CD8-positive, alpha-beta memory T cell (primary cell): ENCODE data around the gene NCS1. TPM values are rescaled to one million over a fixed set of nuclear protein-coding genes. Genes with fewer than 3 reads are reported as not detected.
"Not testable (repeated sequence)": the region's sequence is repeated elsewhere in the genome, so short reads cannot be mapped to it uniquely, and the experiment has no call there.

Experiments used
- CTCF ChIA-PET: fragments of 350-600 bp; sonication (Branson Sonifier 250); formaldehyde crosslinking; loops from one replicate; lab custom pipeline; 2021; ENCODE audit warnings: antibody characterized with exemption; lab: Charles Lee
- POLR2A ChIA-PET: fragments of 350-600 bp; sonication (Branson Sonifier 250); formaldehyde crosslinking; loops from one replicate; lab custom pipeline; 2021; ENCODE audit warnings: antibody characterized with exemption; lab: Charles Lee
- DNase-seq, 5 donors: peaks; one replicate each; pipeline versions ENCODE4 v3.0.0 to v3.0.0-alpha.2; 2020 to 2022; ENCODE audit warnings: mixed read lengths in 1 of 5
- H3K27ac ChIP-seq: one replicate; pipeline ENCODE4 v1.7.0; 2013; ENCODE audit warnings: low read depth, mild to moderate bottlenecking, low read length, moderate library complexity
- H3K27me3 ChIP-seq: 2 replicates; pipeline ENCODE4 v1.7.0; 2013; ENCODE audit warnings: low read length, mild to moderate bottlenecking; ENCODE audit not compliant: insufficient read depth, poor library complexity, severe bottlenecking
- H3K36me3 ChIP-seq: 2 replicates; pipeline ENCODE4 v1.7.0; 2013; ENCODE audit warnings: mild to moderate bottlenecking, low read length, moderate library complexity; ENCODE audit not compliant: insufficient read depth
- H3K4me1 ChIP-seq: 2 replicates; pipeline ENCODE4 v1.7.0; 2013; ENCODE audit warnings: mild to moderate bottlenecking, low read length, moderate library complexity; ENCODE audit not compliant: insufficient read depth
- H3K4me3 ChIP-seq: 2 replicates; pipeline ENCODE4 v1.7.0; 2013; ENCODE audit warnings: mild to moderate bottlenecking, low read length
- H3K9me3 ChIP-seq: 2 replicates; pipeline ENCODE4 v1.7.0; 2013; ENCODE audit warnings: mild to moderate bottlenecking, low read length
- H3K27ac Mint-ChIP-seq, 8 donors: one replicate each; pipeline ENCODE4 v1.8.0; 2020 to 2021; ENCODE audit warnings: mixed read lengths in 8 of 8, mild to moderate bottlenecking in 6 of 8, inconsistent platforms in 3 of 8, moderate library complexity in 3 of 8
- H3K27me3 Mint-ChIP-seq, 2 donors: one replicate each; pipeline ENCODE4 v1.8.0; 2020 to 2021; ENCODE audit warnings: mixed read lengths in 2 of 2, mild to moderate bottlenecking in 1 of 2, moderate library complexity in 1 of 2
- H3K36me3 Mint-ChIP-seq, 3 donors: one replicate each; pipeline ENCODE4 v1.8.0; 2020 to 2021; ENCODE audit warnings: mixed read lengths in 3 of 3, inconsistent platforms in 1 of 3, mild to moderate bottlenecking in 1 of 3
- H3K4me1 Mint-ChIP-seq, 3 donors: one replicate each; pipeline ENCODE4 v1.8.0; 2020 to 2021; ENCODE audit warnings: mixed read lengths in 3 of 3, inconsistent platforms in 1 of 3, mild to moderate bottlenecking in 1 of 3
- H3K4me3 Mint-ChIP-seq, 7 donors: one replicate each; pipeline ENCODE4 v1.8.0; 2020 to 2021; ENCODE audit warnings: mixed read lengths in 7 of 7, mild to moderate bottlenecking in 6 of 7, moderate library complexity in 4 of 7, inconsistent platforms in 2 of 7
- H3K9me3 Mint-ChIP-seq, 5 donors: one replicate each; pipeline ENCODE4 v1.8.0; 2020 to 2022; ENCODE audit warnings: mixed read lengths in 5 of 5, mild to moderate bottlenecking in 3 of 5, moderate library complexity in 2 of 5, inconsistent platforms in 1 of 5
- polyA plus RNA-seq: library from polyadenylated mRNA; unstranded; fragments of 300-500 nt; fragmentation: Illumina TruSeq; gene quantifications from one replicate; pipeline ENCODE4 v1.2.3, GENCODE V29; 2021
- total RNA-seq, 2 experiments: library from RNA; stranded (reverse); gene quantifications; one replicate each; pipeline ENCODE4 v1.2.3, GENCODE V29; 2021

Gene NCS1
- total and polyA plus RNA-seq, 3 experiments from 2014 or later = 0.54 to 24.3 (median 23.6) TPM

DNA sequence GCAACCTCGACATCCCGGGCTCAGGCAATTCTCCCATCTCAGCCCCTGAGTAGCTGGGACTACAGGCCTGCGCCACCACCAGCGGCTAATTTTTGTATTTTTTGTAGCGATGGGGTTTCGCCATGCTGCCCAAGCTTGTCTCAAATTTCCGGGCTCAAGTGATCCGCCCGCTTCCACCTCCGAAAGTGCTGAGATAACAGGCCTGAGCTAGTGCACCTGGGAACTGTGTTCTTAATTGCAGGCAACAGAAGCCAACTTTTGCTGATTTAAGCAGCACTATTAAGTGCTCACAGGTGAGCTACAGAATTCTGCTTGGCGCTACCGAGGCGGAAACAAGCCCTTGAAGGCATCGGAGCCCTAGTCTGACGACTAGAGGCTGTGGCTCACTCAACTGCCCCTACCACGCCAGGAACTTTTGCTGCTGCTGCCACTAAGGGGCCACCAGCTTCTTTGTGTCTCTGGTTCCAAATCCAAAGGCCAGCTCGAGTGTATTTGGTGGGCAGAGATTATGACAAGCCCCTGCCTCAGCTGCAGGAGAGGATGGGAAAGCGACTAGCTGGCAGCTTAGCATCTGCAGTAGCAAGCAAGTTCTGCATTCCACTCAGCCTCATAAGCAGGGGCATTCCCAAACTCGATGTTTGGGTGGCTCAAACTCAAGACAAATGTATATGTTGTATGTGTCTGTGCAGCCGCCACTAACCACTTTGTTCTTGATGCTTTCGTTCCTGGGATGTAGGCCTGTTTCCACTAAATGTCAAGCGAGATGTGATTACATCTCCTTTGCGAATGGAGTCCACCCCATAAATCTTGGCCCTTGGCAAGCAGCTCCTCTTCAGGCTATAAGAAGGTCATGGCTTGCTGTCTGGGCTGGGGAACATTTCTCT is 82.8 kb downstream of the NCS1 start:
- H3K27me3 Mint-ChIP-seq = peaks cover 10 to 41% of the 10 kb centered on the region in 2 donors
- no peak for DNase-seq

DNA sequence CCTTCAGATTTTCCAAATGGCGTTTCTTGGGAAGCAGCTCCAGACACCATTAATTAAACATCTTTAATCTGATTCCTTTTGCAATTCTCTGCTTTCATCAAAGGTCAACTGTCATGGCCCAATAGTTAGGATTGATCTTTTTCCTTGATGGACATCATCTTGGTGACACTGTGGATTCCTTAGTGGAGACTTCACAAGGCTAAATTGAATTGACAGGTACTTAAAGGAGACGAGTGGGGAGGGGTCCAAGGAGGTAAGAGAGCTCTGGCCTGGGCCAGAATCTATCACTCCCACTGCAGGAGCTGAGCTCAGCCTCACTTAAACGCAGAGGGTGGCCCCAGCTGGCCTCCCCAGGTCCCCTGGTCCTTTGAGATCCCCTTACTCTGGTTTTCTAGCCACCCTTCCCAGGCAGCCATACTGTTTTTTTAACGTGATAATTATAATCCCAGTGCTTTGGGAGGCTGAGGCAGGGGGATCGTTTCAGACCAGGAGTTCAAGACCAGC is 83.5 kb downstream of the NCS1 start:
- ChIA-PET CTCF (interaction anchor here (1.2 to 1.6 kb wide), 2 partner anchors 12 to 13 kb away, joined by 4 to 6 read pairs; no protein-coding TSS in a partner anchor), POLR2A (no interaction called here)
- H3K27ac Mint-ChIP-seq = no peak overlapping the region

More for the DNA sequence above, 82.8 kb downstream of the NCS1 start:
- H3K4me3 Mint-ChIP-seq = no peak overlapping the region
- Histone ChIP-seq H3K27ac (no peak overlapping the region), H3K9me3 (no peaks in the 10 kb centered on the region), H3K36me3 (no peaks in the 10 kb centered on the region), H3K4me1 (no peaks in the 10 kb centered on the region), H3K4me3 (no peak overlapping the region), H3K27me3 (no peaks in the 10 kb centered on the region)
- POLR2A ChIA-PET = no interaction called here
- no peak overlapping the region for H3K27ac Mint-ChIP-seq
- H3K36me3 Mint-ChIP-seq = peaks cover 0 to 6% (median 0%) of the 10 kb centered on the region in 3 donors
- H3K9me3 Mint-ChIP-seq = peaks cover 0 to 6% (median 0%) of the 10 kb centered on the region in 5 donors
- CTCF ChIA-PET = interaction anchor here (1.6 kb wide), 1 partner anchor 11 kb away, joined by 6 read pairs; no protein-coding TSS in a partner anchor
- no peaks in the 10 kb centered on the region for H3K4me1 Mint-ChIP-seq

DNA sequence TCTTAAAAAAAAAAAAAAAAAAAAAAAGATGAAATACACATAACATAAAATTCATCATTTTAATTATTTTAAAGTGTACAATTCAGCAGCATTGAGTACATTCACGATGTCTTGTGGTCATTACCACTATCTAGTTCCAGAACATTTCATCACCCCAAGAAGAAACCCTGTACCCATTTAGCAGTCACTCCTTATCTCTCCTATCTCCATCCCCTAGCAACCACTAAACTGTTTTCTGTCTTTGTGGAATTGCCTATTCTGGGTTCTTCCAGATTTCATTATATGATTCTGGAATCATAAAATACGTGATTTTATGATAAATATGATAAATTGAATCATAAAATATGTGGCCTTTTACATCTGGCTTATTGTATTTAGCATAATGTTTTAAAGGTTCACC is 84.4 kb downstream of the NCS1 start:
- CTCF ChIA-PET = interaction anchor here (1.2 kb wide), 1 partner anchor 14 kb away, joined by 4 read pairs; no protein-coding TSS in a partner anchor
- POLR2A ChIA-PET = no interaction called here

More for the DNA sequence above, 83.5 kb downstream of the NCS1 start:
- Mint-ChIP-seq H3K36me3 (peaks cover 0 to 6% (median 0%) of the 10 kb centered on the region in 3 donors), H3K9me3 (peaks cover 0 to 6% (median 0%) of the 10 kb centered on the region in 5 donors), H3K4me1 (no peaks in the 10 kb centered on the region), H3K4me3 (no peak overlapping the region), H3K27me3 (peaks cover 16 to 42% of the 10 kb centered on the region in 2 donors)
- Histone ChIP-seq H3K4me3 (no peak overlapping the region), H3K9me3 (no peaks in the 10 kb centered on the region), H3K4me1 (no peaks in the 10 kb centered on the region), H3K27me3 (no peaks in the 10 kb centered on the region), H3K27ac (no peak overlapping the region), H3K36me3 (no peaks in the 10 kb centered on the region)
- DNase-seq = no peak

DNA sequence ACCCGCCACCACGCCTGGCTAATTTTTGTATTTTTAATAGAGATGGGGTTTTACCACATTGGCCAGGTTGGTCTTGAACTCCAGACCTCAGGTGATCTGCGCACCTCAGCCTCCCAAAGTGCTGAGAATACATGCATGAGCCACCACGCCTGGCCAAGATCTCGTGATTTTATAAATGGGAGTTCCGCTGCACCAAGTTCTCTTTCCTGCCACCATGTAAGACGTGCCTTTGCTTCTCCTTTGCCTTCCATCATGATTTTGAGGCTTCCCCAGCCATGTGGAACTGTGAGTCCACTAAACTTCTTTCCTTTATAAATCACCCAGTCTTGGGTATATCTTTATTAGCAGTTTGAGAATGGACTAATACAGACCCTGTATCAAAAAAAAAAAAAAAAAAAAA is 85.9 kb downstream of the NCS1 start:
- H3K27me3 Mint-ChIP-seq = peaks cover 17 to 60% of the 10 kb centered on the region in 2 donors
- H3K27me3 ChIP-seq, H3K9me3 ChIP-seq, H3K36me3 ChIP-seq, DNase-seq, H3K27ac ChIP-seq, H3K9me3 Mint-ChIP-seq, H3K4me3 Mint-ChIP-seq, H3K4me3 ChIP-seq, H3K4me1 ChIP-seq, H3K36me3 Mint-ChIP-seq, POLR2A ChIA-PET, CTCF ChIA-PET, H3K4me1 Mint-ChIP-seq, H3K27ac Mint-ChIP-seq: not testable (repeated sequence)

More for the DNA sequence above, 84.4 kb downstream of the NCS1 start:
- peaks cover 0 to 6% (median 0%) of the 10 kb centered on the region in 3 donors for H3K36me3 Mint-ChIP-seq
- DNase-seq = no peak
- no peaks in the 10 kb centered on the region for H3K9me3 ChIP-seq
- H3K27me3 Mint-ChIP-seq = peaks cover 17 to 52% of the 10 kb centered on the region in 2 donors
- H3K27ac ChIP-seq = no peak overlapping the region
- no peaks in the 10 kb centered on the region for H3K4me1 ChIP-seq
- H3K27ac Mint-ChIP-seq = no peak overlapping the region
- H3K36me3 ChIP-seq = no peaks in the 10 kb centered on the region
- H3K4me3 ChIP-seq = no peak overlapping the region
- H3K27me3 ChIP-seq = no peaks in the 10 kb centered on the region
- H3K4me1 Mint-ChIP-seq = no peaks in the 10 kb centered on the region
- peaks cover 0 to 6% (median 0%) of the 10 kb centered on the region in 5 donors for H3K9me3 Mint-ChIP-seq
- no peak overlapping the region for H3K4me3 Mint-ChIP-seq

DNA sequence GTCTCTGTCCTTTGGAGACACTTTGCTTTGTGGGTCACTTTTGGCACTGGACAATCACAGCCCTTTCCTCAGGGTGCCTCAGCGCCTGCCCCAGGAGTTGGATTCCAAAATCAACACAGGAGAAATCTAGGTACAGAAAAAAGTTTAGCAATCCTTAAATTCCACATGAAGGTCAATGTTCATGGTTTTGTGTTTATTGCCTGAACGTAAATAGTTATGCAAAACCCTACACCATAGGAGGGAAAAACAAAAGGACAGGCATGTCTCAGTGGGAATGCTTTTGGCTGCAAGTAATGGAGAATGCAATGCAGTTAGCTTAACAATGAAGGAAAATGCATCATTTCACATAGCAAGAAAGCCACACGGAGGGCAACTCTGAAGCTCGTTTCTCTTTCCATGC is 86.8 kb downstream of the NCS1 start:
- Mint-ChIP-seq H3K4me3 (no peak overlapping the region), H3K27ac (no peak overlapping the region), H3K36me3 (no peaks in the 10 kb centered on the region), H3K27me3 (peaks cover 22 to 66% of the 10 kb centered on the region in 2 donors), H3K4me1 (no peaks in the 10 kb centered on the region), H3K9me3 (peaks cover 0 to 6% (median 0%) of the 10 kb centered on the region in 5 donors)
- DNase-seq = no peak
- H3K9me3 ChIP-seq = no peaks in the 10 kb centered on the region
- H3K36me3 ChIP-seq = no peaks in the 10 kb centered on the region
- no peaks in the 10 kb centered on the region for H3K4me1 ChIP-seq
- CTCF ChIA-PET = interaction anchor here (1.2 kb wide), 1 partner anchor 16 kb away, joined by 3 read pairs; no protein-coding TSS in a partner anchor
- POLR2A ChIA-PET = no interaction called here
- H3K27me3 ChIP-seq = peaks cover 5% of the 10 kb centered on the region
- no peak overlapping the region for H3K27ac ChIP-seq
- H3K4me3 ChIP-seq = no peak overlapping the region

DNA sequence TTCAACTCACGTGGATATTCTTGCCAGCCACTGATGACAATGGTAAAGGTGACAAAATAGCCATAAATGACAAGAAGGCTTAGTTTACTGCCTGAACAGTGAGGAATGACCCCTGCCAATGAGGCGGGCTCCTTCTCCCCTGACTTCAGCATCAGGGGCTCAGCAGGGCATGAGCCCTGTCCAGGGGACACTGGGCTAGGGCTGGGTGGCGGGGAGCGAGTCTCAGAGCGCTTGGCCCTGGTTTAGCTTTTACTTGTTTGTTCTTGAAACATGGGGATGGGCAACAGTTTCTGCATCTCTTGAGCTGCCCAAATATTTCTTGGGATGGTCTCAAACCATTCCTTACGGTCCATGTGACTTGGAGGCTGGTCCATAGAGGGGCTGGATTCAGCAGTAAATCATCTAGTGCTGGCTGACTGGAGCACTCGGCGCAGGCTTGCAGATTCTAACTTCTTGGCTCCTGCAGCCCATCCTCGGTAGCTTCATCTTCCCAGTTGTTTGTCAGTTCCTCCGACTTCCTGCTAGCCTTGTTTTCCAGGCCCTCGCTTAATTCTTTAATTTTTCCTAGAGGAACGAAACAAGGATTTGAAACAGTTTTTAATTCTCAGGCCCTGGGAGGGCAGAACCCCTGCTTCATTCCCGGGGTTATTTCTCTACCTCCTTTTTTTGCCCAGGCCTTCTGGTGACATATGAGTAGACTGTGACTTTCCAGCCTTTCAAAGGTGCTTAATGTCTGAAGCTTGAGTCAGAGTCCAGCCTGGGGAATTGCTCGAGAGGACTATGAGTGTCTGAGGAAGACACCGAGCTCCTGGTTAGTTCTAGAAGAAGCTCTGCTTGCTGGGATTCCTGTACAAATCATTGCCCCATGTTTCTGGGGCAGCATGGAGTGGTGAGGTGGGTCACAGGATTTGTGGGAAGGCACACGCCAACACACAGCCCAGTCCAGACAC is 88.9 kb downstream of the NCS1 start:
- CTCF ChIA-PET = interaction anchor here (1.1 kb wide), 1 partner anchor 18 kb away, joined by 3 read pairs; no protein-coding TSS in a partner anchor
- H3K27me3 Mint-ChIP-seq = peaks cover 28 to 74% of the 10 kb centered on the region in 2 donors
- peaks cover 13% of the 10 kb centered on the region for H3K27me3 ChIP-seq

DNA sequence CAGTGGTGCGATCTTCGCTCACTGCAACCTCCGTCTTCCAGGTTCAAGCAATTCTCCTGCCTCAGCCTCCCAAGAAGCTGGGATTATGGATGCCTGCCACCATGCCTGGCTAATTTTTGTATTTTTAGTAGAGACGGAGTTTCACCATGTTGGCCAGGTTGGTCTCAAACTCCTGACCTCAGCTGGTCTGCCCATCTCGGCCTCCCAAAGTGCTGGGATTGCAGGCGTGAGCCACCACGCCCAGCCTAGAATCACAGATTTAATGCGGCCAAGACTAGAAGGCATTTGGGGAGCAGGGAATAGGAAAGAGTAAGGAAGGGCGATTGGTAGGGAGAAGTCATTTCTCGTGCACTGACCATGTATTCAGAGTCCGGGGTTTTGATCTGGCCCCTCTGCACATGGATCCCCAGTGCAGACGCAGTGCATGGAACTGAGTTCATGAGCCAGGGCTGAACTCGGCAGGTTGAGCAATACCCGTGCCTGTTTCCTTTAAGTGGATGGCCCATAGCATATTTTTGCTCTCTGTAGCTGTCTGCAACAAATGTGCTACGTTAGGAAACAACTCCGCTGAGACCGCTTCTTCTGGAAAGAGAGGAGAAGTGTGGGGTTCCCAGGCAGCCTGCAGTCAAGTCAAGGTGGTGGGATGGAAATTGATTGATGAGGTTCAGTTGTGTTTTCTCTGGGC is 90.0 kb downstream of the NCS1 start:
- no peak overlapping the region for H3K4me3 ChIP-seq
- Mint-ChIP-seq H3K9me3 (peaks cover 0 to 6% (median 0%) of the 10 kb centered on the region in 5 donors), H3K4me1 (peaks cover 0 to 12% (median 4%) of the 10 kb centered on the region in 3 donors), H3K4me3 (no peak overlapping the region), H3K27ac (peak overlapping the region in 2 of 8 donors; percentile 18 to 49), H3K36me3 (no peaks in the 10 kb centered on the region), H3K27me3 (peaks cover 37 to 80% of the 10 kb centered on the region in 2 donors)
- no peaks in the 10 kb centered on the region for H3K9me3 ChIP-seq
- POLR2A ChIA-PET = no interaction called here
- peaks cover 22% of the 10 kb centered on the region for H3K27me3 ChIP-seq
- no peaks in the 10 kb centered on the region for H3K36me3 ChIP-seq
- no peaks in the 10 kb centered on the region for H3K4me1 ChIP-seq
- no peak for DNase-seq
- CTCF ChIA-PET = interaction anchor here (1.1 kb wide), 1 partner anchor 19 kb away, joined by 3 read pairs; no protein-coding TSS in a partner anchor
- H3K27ac ChIP-seq = no peak overlapping the region

More for the DNA sequence above, 88.9 kb downstream of the NCS1 start:
- Mint-ChIP-seq H3K4me3 (no peak overlapping the region), H3K36me3 (no peaks in the 10 kb centered on the region), H3K4me1 (peaks cover 0 to 4% (median 4%) of the 10 kb centered on the region in 3 donors), H3K27ac (no peak overlapping the region), H3K9me3 (peaks cover 0 to 6% (median 0%) of the 10 kb centered on the region in 5 donors)
- H3K36me3 ChIP-seq = no peaks in the 10 kb centered on the region
- no peak overlapping the region for H3K4me3 ChIP-seq
- DNase-seq = no peak
- POLR2A ChIA-PET = no interaction called here
- H3K9me3 ChIP-seq = no peaks in the 10 kb centered on the region
- no peaks in the 10 kb centered on the region for H3K4me1 ChIP-seq
- H3K27ac ChIP-seq = no peak overlapping the region
